ENCODE data around the gene PSMD11.
"Not testable (repeated sequence)": the region's sequence is repeated elsewhere in the genome, so short reads cannot be mapped to it uniquely, and the experiment has no call there.

Gene PSMD11

DNA sequence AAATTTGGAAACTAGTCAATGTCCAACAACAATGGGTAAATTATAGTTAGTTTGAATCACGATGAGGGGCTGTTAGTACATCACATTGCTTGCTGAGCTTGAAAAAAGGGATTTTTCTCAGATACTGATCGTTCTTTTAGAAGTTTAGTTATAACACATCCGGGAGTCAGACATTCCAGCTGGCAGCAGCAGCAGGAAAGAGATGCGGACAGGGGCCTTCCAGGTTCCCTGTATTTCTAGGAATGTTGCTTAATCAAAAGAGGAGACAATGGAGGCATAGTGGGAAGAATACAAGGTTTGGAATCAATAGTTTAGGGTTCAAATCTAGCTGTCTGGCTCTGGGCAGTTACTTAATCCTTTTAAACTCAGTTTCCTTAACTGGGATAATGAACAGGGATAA, 70.3 kb downstream of the PSMD11 start:
- DNase-seq (ENCODE audit: low read depth in 2 of 2) = no peak

DNA sequence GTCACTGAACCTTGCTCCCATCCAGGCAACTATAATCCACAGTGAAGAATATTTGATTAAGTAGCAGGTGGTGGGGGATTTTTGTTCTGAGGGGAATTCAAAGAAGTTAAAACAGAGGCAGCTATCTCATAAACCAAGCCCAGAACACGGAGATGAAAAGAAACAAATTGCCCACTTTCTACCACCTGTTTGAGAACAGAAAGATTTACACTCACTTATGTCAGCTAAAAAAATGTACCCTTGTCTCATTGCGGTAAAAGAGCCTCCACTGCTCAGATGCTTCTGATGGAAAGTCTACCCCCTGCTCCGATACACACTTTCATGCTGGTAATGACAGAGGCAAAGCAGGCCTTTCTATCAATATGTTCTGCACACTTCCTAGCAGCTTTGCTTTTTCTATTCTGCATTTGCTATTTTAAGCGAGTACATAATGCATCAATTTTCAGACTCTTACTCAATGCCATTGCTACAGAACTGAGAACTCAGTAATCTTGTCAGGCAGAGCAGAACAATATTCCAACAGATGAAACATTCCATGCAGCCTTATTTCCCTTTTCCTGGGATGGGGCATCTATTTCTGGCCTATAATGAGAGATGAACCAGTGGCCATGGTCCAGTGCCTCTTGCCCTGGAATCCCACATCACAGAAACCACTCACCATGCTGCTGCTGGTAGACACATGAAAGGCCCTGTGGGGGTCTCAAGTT, 71.5 kb downstream of the PSMD11 start:
- no peak for DNase-seq (ENCODE audit: low read depth in 2 of 2)

DNA sequence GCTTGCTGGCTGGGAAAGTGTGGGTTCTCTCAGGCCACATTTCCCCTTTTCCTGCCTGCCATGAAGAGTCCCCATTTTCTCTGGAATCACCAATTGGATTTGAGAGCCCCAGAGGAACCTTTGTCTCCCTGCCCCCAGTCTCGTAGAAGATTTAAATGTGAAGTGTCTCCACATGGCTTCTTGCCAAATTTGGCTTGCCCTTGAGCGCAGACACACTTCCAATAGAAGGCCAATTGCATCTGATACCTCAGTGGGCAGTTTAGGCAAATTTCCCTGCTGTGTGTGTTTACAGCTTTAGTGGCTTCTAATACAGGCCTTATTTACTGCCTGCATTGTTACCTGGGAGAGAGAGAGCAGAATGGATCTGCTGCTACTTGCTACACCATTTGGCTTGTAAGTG, 72.1 kb downstream of the PSMD11 start:
- DNase-seq (ENCODE audit: low read depth in 2 of 2) = no peak

DNA sequence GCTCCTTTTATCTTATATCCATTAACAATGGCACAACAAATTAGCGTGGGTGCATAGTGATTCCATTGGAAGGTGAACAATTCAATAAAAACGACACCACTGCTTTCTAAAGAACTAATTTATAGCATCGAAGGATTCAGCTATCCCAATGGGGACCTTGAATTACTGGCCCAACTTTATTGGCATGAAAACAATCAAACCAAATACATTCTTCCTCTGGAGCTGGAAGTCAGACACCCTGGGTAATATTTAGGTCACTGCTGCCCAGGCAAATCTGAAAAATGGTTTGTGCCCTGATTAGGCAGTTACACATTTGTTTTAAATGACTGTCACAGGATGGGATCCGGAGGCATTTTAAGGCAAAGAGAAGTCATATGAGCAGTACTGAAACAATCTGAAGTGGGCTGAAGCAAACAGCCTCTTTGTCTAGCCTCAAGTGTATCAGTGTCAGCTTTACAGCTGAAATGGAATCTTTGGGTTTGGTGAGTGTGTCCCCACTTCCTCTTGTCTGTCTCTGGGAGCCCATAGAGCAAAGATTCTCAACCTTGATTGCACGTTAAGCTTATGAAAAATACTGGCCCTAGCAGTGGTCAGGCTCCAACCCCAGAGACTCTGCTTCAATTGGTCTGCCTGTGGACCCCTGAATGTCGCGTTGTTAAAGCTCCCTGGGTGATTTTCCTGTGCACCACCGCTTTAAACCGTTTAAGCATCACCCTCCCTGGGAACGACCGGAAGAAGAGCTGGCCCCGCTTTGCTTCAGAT, 72.8 kb downstream of the PSMD11 start:
- no peak for DNase-seq (ENCODE audit: low read depth in 2 of 2)

DNA sequence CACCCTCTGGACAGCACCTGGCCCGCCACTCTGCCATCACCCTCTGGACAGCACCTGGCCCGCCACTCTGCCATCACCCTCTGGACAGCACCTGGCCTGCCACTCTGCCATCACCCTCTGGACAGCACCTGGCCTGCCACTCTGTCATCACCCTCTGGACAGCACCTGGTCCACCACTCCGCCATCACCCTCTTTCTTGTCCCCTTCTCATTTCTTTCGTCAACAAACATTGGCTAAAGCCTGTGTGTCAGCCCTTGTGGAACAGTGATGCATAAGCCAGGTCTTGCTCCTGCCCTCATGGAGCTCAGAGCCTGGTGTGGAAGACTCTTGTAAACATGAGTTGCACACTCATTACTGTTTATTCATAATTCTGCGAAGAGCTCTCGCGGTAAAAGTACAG, 73.7 kb downstream of the PSMD11 start:
- no peak for DNase-seq (ENCODE audit: low read depth in 2 of 2)

DNA sequence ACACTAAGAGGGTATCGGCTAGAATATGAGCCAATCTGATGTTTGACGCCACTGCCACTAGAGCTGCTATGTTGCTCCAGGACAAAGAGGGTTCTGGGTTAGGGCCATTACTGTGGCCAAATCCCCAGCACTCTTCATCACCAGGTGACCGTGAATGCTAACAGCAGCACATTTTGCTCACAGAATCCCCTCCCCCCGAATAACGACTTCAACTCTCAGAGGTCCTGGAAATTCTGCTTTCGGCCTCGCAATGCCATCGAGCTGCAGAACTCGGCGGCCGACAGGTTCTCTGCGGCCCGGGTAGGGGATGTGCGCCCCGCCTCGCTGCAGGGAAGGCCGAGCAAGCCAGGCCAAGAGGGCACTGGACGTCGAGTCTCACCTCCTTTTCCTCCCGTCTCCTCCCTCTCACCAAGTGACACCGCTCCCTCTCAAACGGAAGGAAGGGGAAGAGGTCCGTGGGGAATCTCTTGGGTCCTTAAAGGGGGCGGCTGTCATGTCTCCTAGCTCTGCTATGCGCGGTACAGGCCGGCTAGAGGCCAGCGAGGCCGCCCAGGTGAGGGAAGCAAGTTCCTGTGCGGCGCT, 74.4 kb downstream of the PSMD11 start:
- DNase-seq (ENCODE audit: low read depth in 2 of 2) = no peak

DNA sequence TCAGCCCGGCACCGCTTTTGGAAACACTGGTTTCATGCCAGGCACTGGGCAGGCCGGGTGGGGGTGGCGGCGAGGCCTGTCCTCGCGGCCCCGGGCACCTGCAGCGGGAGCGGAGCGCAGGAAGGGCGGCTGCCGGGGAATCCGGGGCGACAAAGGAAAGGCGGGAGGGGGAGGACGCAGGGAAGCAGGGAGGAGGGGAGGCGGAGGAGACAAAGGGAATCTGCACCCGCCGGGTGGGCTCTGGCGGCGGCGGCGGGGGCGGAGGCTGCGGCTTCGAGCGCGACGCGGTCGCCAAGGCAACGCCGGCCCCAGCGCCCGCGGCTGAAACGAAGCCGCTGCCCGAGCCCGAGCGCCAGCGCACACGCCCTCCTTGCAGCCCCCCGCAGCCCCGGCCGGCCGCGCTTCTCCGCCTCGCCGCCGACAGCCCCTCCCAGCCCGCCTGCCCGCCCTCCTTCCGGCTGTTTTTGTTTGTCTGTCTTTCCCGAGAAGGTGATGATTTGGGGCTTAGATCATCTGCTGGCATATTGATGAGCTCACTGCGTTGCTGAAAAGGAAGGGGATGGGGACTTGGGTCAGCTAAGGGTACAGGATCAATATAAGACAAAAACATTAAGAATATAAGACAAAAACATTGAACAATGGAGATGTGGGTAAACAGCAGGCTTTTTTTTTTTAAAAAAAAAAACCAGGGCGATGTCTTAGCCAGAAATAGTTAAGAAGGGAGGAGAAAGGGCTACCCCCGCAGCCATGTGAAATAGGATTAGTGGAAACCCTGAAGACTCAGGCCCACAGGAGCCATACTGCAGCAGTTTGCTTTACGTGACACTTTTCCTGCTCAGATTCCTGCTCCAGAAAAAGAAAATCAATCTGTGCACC, 75.2 kb downstream of the PSMD11 start:
- DNase-seq (ENCODE audit: low read depth in 2 of 2) = no peak

DNA sequence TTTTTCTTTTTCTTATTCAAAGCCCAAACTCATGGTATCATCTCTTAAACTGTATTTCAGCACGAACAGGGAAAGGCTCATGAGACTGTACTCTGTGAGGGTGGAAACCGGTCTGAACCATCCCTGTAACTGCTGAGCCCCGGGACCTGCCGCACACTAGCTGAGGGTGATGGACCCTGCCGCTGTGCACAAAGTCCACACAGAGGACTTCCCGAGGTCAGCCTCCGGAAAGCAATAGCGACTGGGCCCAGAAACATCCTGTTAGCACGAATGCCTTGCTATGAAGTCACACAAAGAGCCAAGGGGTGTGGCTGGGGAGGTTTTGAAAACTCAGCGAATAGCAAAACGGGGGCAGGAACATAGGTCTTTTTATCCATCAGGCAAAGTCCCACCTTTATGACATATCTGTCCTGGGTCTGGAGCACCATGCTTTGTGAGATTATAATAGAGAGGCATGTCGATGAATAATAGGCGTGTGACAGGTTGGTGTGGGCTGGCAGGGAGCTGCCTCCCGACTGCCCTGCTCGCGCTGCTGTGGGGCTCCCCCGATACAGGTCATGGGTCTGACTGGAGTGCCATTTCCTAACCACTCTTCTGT, 75.9 kb downstream of the PSMD11 start:
- no peak for DNase-seq (ENCODE audit: low read depth in 2 of 2)

DNA sequence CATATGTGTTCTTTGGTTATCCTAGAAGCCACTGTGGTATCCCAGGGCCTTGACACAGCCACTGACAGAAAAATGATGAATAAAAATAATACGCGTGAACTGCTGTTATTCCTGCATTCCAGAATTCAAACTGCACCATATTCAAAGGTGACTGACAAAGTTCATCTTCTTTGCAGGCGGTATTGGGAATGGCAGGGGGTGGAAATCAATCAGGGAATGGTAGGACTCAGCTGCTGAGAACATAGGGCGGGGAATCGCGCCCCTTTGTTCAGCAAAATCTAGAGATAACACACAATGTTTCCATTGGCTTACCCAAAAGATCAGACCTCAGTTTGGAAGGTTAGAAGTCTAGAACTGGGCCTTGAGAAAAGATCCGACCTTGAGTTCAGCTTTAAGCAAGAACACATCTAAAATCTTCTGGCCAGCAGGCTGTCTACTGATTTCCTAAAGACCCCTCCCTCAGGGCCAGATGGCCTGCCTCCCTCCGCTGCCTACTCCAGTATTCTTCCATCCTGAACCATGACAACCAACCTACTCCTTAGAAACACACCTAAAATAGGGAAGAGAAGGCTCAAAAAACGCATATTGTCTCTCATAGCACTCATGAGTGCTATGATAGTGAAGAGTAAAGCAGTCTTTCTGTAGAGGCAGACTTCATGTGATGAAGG, 76.6 kb downstream of the PSMD11 start:
- DNase-seq (ENCODE audit: low read depth in 2 of 2) = no peak

DNA sequence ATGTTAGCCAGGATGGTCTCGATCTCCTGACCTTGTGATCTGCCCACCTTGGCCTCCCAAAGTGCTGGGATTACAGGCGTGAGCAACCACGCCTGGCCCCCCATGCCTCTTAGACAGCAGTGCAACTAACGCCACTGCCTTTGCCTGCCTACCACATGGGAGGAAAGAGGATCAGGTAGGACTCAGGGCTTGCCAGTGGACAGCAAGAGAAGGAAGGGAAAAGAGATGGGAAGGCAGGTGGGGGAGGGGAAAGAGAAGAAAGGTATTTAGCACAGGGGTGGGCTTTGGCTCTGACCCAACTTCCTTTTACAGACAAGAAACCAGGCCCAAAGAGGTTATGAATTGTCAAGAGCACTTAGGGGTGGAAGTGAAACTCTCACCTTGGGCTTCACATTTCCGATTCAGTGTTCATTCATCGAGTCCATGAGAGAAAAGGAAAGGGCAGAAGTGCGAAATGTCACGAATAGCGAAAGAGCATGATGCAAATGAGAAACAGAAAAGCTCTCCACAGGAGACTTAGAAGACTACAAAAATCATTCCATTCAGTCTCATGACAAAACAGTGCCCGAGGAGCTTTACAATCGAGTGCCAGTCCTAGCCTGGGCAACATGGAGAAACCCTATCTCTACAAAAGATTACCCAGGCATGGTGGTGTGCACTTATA, 78.8 kb downstream of the PSMD11 start:
- no peak for DNase-seq (ENCODE audit: low read depth in 2 of 2)

DNA sequence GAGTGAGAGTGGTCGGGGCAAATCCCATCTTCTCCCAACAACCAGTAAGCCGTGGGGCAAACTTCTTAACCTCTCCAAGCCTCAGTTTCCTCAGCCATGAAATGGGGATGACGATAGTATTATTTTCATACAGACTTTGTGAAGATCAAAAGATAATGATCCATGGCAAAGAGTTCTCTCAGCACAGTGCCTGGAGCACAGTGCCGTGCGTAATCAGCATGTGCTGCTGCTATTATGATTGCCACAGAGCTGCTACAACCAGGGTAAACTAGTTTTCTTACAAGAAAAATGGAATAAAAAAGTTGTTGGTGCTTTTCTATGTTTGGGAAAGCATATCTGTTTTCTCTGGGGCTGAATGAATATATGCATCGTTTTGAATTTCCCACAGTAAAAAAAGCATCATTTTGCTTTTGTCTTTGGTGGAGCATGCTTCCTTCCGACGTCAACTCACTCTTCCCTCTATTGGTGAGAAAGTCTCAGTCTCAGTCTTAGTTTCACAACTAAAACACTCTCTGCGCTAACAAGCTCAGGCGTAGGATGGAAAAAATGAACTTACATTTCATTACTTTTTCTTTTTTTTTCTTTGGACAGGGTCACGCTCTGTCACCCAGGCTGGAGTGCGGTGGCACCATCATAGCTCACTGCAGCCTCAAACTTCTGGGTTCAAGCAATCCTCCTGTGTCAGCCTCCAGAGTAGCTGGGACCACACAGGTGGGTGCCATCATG, 79.7 kb downstream of the PSMD11 start:
- DNase-seq (ENCODE audit: low read depth in 2 of 2) = no peak

DNA sequence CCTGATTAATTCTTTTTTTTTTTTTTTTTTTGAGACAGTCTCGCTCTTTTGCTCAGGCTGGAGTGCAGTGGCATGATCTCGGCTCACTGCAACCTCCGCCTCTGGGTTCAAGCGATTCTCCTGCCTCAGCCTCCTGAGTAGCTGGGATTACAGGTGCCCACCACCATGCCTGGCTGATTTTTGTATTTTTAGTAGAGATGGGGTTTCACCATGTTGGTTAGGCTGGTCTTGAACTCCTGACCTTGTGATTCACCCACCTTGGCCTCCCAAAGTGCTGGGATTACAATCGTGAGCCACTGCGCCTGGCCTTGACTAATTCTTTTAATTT, 80.2 kb downstream of the PSMD11 start:
- DNase-seq (ENCODE audit: low read depth in 2 of 2) = not testable (repeated sequence)

DNA sequence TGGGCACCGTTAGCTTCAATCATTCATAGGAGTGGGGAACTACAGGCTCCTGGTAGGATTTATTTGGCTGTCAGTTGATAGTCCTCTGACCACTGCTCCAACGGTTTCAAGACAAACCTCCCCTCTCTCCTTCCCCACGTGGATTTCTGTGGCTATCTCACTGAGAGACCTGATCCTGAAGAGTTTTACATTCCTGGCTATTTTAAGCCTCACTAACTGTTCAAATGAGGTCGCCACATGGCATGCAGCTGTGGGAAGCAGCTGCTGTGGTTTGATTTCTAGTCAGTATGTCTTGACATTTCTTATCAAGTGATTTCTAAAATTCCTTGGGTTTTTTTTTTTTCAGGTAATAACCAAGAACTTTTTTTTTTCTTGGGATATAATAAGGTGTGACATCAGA, 80.8 kb downstream of the PSMD11 start:
- peak; percentile 61 to 63 for DNase-seq (ENCODE audit: low read depth in 2 of 2)

DNA sequence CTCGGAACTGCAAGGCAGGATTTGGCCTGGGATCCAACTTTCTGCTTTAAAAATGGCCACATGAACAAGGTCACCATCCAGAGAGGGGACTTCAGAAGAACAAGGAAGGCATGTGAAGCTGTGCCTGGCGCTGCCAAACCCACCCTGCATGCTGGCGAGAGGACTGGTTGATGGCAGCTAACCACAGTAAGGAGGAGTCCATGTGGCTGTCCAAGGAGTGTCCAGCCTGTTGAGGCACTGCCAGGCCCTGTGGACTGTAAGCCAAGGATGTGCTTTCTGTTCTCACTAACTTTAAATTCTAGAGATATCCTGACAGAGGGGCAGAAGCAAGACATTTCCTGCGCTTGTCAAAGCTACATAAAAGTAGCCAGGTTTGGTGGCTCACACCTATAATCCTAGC, 82.8 kb downstream of the PSMD11 start:
- no peak for DNase-seq (ENCODE audit: low read depth in 2 of 2)

DNA sequence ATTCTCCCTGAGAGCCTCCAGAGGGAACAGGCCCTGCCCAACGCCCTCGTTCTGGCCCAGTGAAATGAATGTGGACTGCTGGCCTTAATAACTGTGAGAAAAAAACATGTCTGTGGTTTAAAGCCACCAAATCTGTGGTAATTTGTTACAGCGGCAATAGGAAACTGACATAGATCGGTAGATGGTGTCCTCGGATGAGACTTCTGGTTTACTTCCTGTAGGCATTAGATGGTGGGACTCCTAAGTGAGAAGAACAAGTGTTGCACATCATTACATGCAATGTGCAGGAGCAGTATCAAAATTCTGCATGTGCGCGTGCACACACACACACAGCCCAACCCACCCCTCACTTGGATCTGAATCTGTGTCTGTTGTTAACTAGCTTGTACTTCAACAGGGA, 84.5 kb downstream of the PSMD11 start:
- no peak for DNase-seq (ENCODE audit: low read depth in 2 of 2)

DNA sequence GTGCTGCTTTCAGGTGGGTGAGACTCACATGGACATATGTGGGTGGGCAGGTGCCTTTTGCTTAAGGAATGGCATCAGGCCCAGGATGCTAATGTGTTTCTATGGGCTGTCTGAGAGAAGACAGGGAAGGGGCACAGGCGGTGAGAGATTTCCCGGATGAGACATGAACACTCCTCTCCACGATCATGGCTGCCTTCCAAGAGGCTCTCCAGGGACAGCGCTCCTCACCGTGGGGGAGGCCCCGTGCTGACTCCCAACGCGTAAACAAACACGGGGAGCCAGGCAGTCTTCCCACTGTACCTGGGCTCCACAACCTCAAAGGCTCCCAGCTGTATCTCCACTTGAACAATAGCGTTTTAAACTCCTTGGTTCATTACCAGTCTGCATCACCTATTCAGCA, 85.3 kb downstream of the PSMD11 start:
- no peak for DNase-seq (ENCODE audit: low read depth in 2 of 2)
